ENCODE measurements around the gene SLAIN1.

SLAIN1 gene

DNA sequence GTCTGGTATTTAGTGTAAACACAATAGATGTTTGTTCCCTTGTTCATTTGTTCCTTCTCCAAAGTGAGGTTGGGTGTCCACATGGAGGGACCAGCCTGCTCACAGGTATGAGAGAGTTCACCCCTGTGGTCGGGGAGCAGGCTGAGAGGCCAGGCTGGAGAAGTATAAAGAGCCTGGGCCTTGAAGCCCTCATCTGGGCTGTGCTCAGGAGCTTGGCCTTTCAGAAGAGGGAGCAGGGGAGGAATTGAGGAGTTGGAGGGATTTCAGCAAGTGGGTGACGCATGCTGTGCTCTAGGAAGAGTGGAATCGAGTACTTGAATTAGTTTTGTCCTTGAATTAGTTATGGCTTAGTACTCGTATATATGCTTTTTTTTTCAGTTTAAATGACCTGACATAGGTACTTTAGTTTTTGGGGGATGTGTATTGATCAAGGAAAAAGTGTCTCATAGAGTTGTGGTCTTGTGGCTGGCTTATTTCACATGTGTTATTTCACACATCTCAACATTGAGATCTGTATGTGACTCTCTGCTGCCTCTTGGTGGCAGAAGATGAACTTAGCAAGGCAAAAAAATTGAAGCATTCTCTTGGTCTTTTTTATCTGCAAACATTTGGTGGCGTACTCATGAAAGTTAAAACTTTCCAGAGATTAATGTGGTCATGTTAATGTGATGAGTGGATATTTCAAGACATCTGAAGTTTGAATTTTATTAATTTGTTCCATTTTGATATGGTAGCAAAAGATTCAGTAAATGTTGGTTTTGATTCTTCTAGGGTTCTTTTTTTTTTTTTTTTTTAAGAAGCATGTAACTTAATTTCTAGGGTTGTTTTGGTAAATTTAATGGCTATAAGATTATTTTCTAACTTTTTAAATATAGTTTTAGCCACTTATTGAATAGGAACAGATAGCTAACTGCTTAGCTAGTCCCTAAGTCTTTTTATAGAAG is 54.3 kb downstream of the SLAIN1 start:
- DNase-seq (ENCODE audit: low read depth in 2 of 2): peak in 1 of 2 donors; percentile 10

DNA sequence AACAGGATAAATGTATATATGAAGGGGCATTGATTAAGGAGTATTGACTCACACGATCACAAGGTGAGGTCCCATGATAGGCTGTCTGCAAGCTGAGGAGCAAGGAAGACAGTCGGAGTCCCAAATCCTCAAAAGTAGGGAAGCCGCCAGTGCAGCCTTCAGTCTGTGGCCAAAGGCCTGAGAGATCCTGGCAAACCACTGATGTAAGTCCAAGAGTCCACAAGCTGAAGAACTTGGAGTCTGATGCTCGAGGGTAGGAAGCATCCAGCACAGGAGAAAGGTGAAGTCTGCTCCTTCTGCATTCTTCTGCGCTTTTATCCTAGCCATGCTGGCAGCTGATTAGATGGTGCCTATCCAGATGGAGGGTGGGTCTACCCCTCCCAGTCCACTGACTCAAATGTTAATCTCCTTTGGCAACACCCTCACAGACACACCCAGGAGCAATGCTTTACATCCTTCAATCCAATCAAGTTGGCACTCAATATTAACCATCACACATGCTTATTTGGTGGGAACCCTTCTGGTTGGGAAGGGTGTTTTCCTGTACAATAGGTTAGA is 55.1 kb downstream of the SLAIN1 start:
- no peak for DNase-seq (ENCODE audit: low read depth in 2 of 2)

DNA sequence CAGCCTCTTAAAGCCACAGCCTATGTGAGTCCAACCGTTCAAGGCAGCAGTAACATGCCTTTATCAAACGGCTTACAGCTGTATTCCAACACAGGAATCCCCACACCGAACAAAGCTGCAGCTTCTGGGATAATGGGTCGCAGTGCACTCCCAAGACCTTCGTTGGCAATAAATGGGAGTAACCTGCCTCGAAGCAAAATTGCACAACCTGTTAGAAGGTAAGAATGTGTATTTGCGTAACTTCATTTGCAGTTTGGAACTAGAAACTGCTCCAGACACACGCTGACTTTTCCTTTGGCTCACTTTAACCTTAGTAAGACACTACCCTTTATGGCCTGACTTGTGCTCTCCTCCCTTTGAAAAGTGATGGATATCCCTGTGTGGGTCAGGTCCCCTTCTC is 63.4 kb downstream of the SLAIN1 start:
- DNase-seq (ENCODE audit: low read depth in 2 of 2): no peak

DNA sequence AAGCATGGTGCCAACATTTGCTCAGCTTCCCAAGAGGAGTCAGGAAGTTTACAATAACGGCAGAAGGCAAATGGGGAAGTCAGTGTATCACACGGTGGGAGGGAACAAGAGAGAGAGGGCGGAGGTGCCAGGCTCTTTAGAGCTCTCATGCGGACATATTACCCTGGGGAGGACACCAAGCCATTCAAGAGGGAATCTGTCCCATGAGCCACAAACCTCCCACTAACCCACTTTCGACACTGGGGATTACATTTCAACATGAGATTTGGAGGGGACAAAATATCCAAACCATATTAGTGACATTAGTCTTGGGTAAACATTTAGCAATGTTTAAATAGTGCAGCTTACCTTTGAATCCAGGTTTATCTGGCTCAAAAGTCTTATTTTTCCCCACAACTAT is 69.9 kb downstream of the SLAIN1 start:
- DNase-seq (ENCODE audit: low read depth in 2 of 2): no peak

DNA sequence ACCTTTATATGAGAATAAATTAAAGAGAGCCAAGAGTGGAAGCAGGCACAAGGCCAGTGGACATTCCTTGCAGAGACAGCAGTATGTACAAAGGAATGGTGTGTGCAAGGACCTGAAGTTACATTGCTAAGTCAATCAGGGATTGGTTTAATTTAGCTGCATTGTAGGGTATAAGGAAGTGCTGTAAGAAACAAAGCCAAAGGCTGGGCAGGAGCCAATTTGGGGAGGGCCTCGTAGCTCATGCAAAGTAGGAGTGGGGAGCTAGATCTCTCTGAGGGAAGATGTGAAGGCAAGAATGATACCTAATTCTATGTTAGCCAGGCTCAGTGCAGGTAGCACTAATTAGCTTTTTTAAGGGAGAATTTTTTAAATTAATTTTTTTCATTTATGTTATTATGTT is 76.7 kb downstream of the SLAIN1 start:
- DNase-seq (ENCODE audit: low read depth in 2 of 2): no peak

DNA sequence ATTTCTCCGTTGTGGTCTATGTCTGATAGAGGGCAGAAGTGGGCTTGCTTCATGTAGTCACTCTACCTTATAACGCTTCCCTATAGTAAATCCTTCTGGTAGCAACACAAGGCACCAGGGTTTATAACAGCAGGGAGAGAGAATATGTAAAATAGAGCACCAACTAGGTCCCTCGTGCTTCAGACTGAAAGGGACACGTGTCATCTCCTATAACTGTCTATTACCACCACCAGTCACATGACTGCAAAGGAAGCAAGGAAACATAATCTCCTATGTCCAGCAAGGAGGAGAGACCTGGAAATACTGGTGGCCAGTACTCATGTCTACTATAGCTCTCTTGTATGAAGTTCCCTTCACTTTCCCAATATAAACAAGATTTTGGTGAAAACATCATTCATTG is 79.2 kb downstream of the SLAIN1 start:
- no peak for DNase-seq (ENCODE audit: low read depth in 2 of 2)

DNA sequence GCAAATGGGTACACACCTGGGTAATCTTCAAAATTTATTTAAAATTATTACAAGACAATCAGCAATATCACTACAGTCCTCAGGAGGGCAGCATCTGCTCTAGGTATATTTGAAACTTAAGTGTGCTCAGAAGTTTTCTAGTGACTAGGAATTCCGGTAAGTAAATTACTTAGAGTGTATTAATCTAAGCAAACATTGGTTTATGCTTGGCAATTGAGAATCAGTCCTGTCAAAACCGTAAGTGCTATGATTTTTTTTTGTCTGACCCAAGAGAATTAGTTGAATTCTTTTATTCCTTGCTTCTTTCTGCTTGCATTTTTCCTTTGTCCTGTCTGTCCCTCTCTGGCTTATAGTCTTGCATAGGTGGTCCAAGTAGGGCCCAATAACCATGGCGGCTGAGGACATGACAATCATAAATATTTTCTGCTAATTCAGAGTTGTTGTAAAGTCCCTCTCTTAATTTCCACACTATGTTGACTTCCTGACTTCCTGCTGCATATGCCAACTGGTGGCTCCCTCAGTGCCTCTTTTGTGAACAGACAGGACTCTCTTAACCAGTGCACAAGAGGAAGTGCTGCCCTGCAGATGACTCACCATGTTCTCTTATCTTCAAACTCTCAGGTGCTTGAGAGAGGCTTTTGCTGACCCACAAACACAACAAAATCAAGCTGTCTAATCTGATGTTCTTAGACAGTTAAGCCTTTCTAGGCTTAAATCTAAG is 82.2 kb downstream of the SLAIN1 start:
- DNase-seq (ENCODE audit: low read depth in 2 of 2): no peak

DNA sequence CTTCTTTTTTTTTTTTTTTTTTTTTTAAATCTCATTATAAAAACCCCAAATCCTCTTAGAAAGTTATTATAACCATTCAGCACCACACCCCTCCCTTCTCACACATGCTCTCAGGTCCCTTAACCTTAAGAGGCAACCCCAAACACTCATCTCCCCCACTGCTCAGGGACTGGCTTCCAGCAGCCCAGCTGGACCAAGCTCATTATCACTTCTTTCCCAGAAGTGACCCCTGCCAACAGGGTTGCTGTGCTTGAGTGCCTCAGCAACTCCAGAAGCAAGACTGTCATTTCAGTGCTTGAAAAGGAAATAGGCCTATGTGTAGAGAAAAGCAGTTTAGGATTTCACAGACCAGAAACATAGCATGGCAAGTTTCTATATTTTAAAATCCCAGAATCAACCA is 84.3 kb downstream of the SLAIN1 start:
- DNase-seq (ENCODE audit: low read depth in 2 of 2): no peak

DNA sequence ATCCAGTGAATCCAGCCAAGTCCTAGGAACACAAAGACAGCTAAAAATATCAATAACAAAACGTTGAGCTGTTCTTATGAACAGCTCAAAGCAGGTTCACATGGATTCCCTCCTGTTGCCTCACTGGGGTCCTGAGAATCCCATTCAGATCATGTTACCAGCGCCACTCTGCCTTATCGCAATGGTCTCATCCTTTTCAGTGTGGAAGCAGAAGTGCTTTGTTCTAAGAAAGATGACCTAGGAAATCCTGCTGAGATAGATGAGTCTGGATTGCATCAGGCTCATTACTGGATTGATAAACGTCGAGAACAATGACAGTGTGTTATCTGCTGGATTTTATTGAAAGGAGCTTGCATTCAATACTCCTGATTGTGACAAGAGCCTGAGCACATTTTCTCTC is 87.0 kb downstream of the SLAIN1 start:
- no peak for DNase-seq (ENCODE audit: low read depth in 2 of 2)

DNA sequence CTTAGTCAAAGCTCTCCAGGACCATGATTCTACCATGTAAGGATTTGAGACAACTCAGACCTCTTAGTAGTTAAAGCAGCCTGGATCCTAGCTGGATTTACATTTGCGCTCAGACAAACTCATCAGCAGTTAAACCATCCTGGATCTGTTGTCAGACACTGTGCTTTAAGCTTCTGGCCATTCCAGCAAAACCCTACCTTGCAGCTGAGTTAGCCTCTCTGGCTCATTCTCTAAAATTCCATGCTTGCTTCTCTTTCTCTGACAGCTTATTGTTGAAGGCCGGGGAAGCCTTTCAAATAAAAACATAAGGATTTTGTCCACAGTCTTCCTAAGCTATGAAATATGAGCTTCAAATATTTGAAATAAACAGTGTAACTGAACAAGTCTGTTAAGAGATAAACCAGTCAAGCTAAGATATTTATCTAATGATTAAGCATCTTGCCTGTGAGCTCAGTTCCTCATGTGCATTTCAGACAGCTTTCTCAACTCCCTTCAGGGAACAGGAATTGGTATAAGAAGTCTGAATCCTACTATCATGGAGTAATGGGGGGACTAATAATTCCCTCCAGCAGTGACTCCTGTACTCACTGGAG is 89.3 kb downstream of the SLAIN1 start:
- no peak for DNase-seq (ENCODE audit: low read depth in 2 of 2)

DNA sequence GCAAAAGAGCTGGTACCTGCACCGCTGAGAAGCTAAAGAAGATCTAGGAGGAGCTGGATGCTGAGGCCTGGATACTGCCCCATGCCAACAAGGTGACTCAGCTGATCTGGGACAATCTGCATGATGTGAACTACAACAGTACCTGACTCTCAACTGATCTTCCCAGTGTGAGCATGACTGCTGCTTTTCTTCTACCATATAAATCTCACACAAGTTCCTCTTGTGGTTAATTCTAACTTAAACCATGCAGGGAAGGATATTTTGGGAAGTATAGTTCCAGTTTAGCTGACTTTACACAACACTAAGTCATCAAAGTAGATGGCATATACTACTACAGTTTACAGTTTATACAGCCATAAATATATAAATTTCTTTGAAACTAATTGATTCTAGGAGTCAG is 91.9 kb downstream of the SLAIN1 start:
- DNase-seq (ENCODE audit: low read depth in 2 of 2): no peak

DNA sequence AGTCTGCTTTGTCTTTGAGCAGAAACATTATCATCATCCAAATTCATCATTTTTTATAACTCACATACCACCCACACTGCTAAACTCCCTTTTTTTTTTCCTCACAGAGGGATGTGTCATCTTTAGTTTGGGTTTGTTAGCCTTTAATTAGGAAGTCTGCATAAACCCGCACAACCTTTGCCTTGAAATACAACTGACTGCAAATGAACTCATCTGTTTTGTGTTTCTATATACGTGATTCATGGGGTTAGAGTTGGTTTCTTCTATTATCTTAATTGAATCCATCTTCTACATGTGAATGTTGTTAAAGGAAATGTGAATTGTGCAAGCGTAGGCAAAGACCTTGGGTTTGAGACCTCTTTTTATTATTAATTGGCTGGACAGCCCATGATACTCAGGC is 102.7 kb downstream of the SLAIN1 start:
- DNase-seq (ENCODE audit: low read depth in 2 of 2): no peak

DNA sequence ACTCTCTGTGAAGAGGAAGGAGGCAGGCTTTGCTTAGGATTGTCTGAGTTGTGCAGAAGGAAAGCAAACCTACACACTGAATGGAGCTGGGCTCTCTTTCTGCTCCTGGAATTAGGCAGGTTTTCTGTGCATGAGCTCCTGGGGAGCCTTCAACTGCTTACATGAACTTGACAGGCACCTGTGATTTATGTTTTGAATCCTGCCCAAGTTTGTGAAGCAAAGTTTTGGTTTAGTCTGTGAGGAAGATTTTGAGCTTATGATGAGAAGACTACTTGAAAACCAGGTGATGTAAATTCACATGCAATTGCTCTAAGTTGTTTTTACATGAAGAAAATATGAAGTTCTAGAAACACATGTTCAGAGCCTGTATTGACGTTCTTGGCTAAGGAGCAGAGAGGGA is 109.0 kb downstream of the SLAIN1 start:
- no peak for DNase-seq (ENCODE audit: low read depth in 2 of 2)

DNA sequence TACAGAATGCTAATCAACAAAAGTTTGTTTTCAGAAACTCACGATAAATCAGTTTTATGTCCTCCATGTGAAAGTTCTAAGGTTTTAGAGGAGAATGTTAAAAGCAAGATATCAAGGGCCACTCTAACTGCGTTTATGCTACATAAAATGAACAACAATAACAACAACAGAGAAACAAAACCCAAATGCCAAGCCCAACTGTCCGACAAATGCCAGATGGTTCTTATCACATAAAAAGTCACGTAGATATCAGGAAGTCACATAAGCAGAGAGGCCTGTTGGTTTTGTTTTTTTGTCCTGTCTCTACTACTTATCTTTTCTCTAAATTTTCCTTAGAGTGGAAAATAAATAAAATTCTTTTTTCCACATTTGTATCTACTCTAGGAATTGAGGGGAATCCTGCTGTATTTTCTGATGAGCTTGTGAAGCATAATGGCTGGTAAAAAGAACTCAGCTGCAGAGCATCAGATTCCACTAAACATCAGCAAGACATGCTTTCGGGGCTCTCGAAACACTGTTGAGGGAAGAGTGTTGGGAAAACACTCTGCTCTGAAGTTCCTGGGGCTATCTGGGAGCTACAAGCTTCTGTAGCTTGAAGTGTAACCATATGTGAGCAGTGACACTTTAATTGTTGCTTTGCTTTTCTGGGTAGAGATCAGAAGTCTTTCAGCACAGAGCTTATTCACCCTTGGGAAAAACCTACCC is 110.1 kb downstream of the SLAIN1 start:
- DNase-seq (ENCODE audit: low read depth in 2 of 2): no peak

DNA sequence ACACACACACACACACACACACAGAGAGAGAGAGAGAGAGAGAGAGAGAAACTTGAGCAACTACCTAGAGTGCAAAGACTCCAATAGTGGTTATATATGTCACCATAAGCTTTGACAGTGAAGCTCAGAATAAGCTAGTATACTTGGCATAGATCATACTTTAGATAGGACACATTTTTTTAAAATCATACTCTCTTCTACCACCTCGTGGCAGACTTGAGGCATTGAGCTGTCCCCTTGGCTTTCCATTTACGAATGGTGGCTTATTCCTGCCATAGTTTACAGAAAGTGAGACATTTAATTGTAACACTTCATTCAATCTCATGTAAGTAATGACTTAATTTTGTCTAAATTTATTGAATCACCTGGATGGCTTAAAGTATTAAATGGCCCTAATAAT is 112.9 kb downstream of the SLAIN1 start:
- DNase-seq (ENCODE audit: low read depth in 2 of 2): no peak

DNA sequence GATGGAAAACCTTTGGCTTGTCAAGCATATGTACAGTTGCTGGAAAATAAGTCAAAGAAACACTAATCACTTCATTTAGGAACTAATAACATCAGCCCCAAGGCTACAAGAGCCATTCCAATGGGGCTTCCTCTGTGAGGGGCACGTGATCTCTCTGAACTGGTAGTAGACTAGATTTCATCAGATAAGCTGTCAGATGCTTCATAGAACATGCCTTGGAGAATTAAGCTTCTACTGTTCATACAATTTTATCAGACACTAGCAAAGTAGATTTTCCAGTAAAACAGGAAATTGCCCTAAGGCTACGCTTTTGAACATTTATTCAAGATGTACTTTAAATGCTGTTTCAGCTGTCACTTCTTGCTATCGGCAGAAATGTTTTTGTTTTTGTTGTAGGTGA is 113.4 kb downstream of the SLAIN1 start:
- no peak for DNase-seq (ENCODE audit: low read depth in 2 of 2)

DNA sequence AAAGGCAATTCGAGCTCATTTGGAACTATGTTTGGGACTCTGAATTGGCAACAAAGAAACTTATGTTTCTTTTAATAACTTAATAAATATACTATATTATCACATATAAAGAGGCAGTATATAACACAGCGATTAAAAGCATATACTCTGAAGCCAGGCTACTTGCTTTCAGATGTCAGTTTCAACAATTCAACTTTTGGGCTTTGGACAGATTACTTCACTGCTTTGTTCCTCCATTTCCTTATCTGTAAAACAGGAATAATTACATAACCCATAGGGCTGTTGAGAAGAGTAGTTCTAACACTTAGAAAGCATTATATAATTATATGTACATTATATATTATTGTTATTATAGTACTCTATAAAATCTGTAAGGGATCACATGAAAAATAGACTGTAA is 113.9 kb downstream of the SLAIN1 start:
- DNase-seq (ENCODE audit: low read depth in 2 of 2): no peak

DNA sequence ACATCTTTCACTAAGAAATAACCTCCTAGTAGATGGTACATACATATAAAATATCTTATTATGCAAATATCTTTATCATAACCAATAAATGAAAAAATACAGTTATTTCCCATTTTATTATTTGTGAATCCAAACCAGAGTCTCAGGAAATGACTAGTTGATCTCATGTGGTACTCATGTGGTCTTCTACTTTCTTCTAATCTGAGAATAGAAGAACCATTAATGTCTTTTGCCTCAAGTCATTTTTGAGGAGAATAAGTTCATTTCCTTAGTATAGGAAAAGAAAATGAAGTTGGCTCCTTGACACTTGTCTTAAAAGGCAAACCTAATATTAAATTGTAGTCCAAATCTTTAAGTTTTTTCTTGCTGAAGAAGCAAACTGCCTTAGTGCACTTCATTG is 114.5 kb downstream of the SLAIN1 start:
- DNase-seq (ENCODE audit: low read depth in 2 of 2): no peak

All from stimulated activated CD4-positive, alpha-beta T cell treated with anti-CD3 and anti-CD28 coated beads, Interleukin-1b, Interleukin-23, amount 100 ng/mL, for 1 hour (primary cell).